Measurements from ENCODE around the gene GRK4. TPM values are rescaled to one million over a fixed set of nuclear protein-coding genes. Genes with fewer than 3 reads are reported as not detected.

Gene GRK4
- total and polyA plus RNA-seq, 2 of the 4 experiments (the other 2 are of a cell fraction): 1.6 to 2.2 TPM

DNA sequence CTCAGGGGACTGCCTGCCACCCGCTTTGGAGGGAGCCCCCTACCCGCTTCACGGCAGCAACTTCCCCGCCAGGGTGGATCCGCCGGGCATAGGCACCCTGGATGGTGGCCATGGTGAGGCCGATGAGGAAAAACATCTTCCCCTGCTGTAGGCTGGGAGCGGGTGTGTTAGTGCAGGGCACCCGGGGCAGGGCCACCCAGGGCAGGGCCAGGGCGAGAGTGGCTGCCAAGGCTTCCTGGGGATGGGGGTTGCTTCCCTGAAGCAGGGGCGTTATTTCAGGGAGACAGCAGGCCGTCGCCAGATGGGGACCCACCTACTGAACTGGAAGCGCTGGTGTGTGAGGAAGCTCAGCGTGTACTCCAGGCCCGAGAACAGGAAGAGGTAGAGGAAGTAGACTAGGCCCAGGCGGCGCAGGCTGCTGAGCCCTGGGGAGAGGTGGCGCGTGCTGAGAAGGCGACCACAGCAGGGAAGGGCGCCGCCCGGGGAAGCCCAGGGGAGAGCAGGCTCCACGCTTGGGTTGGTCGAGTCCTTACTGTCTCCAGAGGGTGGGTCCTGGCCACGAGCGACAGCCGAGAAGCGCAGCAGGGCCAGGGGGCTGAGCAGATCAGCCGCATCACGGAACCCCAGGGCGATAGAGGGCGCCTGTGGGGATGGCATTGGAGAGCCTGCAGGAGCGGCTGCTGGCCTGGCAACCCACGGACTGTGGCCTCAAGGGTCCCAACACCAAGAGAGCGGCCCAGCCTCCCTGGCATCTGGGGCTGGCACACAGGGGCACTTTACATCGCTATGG, 31.7 kb upstream of the GRK4 start:
- no peak overlapping the region for H3K27ac ChIP-seq (ENCODE audit: insufficient read depth, low read length)
- no peak overlapping the region for H3K14ac ChIP-seq (replicated peaks; ENCODE audit: low read depth, low read length)
- H3K79me1 ChIP-seq (ENCODE audit: low read depth in 1 of 2, low read length in 2 of 2): peaks cover 23 to 58% of the 10 kb centered on the region in 2 experiments; a peak in 3 of 4 replicates
- H3K4ac ChIP-seq (ENCODE audit: low read depth, low read length): no peak overlapping the region
- H3K9me3 ChIP-seq (ENCODE audit: control insufficient read depth, insufficient read depth, low read length): no peaks in the 10 kb centered on the region
- H3K4me2 ChIP-seq (ENCODE audit: low read depth, low read length): no peak overlapping the region
- peaks cover 16% of the 10 kb centered on the region for H3K4me1 ChIP-seq (ENCODE audit: control insufficient read depth, insufficient read depth, low read length)
- H2AK5ac ChIP-seq (ENCODE audit: low read depth, low read length): no peak overlapping the region
- H4K91ac ChIP-seq (ENCODE audit: insufficient read depth, low read depth, low read length): no peak overlapping the region
- H2BK20ac ChIP-seq (ENCODE audit: low read depth, low read length): no peak overlapping the region
- dilution Hi-C loops (cut with HindIII; ENCODE audit: low sequenced_read_pairs, unreplicated experiment) (no loop called here), in situ Hi-C loops (cut with MboI; ENCODE audit: low sequenced_read_pairs) (no loop called here), intact Hi-C loops (cut with micrococcal nuclease) (loop anchor here (5.0 kb wide), 1 partner anchor 89 kb away; the partner anchor contains the start of gene ADD1)
- WGBS, 2 experiments (ENCODE audit: extremely low coverage in 2 of 2, insufficient read length in 1 of 2): 92% methylated on average over 23 of the region's 38 CpGs; no CpG with 5 or more reads in 1 of the 2 experiments
- no peak overlapping the region for H4K8ac ChIP-seq (ENCODE audit: low read depth in 2 of 2, low read length in 2 of 2)
- no peaks in the 10 kb centered on the region for H3K27me3 ChIP-seq (ENCODE audit: control insufficient read depth, insufficient read depth, low read length)
- H4K5ac ChIP-seq (ENCODE audit: low read depth, low read length): no peak overlapping the region
- ChIA-PET CTCF (no interaction called here), POLR2A (ENCODE audit: unreplicated experiment) (no interaction called here)
- peaks cover 34% of the 10 kb centered on the region for H4K20me1 ChIP-seq (ENCODE audit: insufficient read depth, low read length)
- H2BK15ac ChIP-seq (ENCODE audit: low read depth, low read length): no peak overlapping the region
- DNase-seq (no peak), ATAC-seq (ENCODE audit: low read depth) (no peak)
- no peak overlapping the region for H3K23ac ChIP-seq (ENCODE audit: low read depth, low read length)
- no peak overlapping the region for H3K56ac ChIP-seq (ENCODE audit: extremely low read depth, insufficient read depth, low read length)
- TF ChIP-seq RCOR1 (IDR thresholded peaks at IDR 0.05; ENCODE audit: insufficient replicate concordance, low read length) (no peak), MAFK (IDR thresholded peaks at IDR 0.05; ENCODE audit: low read depth, low read length) (no peak), NFE2L2 (IDR thresholded peaks at IDR 0.05; ENCODE audit: low read depth, low read length) (no peak), FOS (IDR thresholded peaks at IDR 0.05; ENCODE audit: low read depth, low read length) (no peak), SMC3 (IDR thresholded peaks at IDR 0.05; ENCODE audit: low read depth, low read length) (no peak), POLR2A (IDR thresholded peaks at IDR 0.05; ENCODE audit: low read depth, low read length) (no peak), CHD1 (IDR thresholded peaks at IDR 0.05; ENCODE audit: low read depth, low read length) (no peak), MAZ (IDR thresholded peaks at IDR 0.05; ENCODE audit: borderline replicate concordance, low read depth, low read length) (no peak), RAD21 (IDR thresholded peaks at IDR 0.05; ENCODE audit: low read length) (no peak), RFX5 (IDR thresholded peaks at IDR 0.05; ENCODE audit: low read depth, low read length) (no peak), MXI1 (IDR thresholded peaks at IDR 0.05; ENCODE audit: borderline replicate concordance, low read depth, low read length) (no peak)
- TF ChIP-seq, protein P1, sequence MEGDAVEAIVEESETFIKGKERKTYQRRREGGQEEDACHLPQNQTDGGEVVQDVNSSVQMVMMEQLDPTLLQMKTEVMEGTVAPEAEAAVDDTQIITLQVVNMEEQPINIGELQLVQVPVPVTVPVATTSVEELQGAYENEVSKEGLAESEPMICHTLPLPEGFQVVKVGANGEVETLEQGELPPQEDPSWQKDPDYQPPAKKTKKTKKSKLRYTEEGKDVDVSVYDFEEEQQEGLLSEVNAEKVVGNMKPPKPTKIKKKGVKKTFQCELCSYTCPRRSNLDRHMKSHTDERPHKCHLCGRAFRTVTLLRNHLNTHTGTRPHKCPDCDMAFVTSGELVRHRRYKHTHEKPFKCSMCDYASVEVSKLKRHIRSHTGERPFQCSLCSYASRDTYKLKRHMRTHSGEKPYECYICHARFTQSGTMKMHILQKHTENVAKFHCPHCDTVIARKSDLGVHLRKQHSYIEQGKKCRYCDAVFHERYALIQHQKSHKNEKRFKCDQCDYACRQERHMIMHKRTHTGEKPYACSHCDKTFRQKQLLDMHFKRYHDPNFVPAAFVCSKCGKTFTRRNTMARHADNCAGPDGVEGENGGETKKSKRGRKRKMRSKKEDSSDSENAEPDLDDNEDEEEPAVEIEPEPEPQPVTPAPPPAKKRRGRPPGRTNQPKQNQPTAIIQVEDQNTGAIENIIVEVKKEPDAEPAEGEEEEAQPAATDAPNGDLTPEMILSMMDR (conservative IDR thresholded peaks at IDR 0.05; ENCODE audit: low read depth, low read length): no peak
- TF ChIP-seq, protein P2, sequence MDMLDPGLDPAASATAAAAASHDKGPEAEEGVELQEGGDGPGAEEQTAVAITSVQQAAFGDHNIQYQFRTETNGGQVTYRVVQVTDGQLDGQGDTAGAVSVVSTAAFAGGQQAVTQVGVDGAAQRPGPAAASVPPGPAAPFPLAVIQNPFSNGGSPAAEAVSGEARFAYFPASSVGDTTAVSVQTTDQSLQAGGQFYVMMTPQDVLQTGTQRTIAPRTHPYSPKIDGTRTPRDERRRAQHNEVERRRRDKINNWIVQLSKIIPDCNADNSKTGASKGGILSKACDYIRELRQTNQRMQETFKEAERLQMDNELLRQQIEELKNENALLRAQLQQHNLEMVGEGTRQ (IDR thresholded peaks at IDR 0.05; ENCODE audit: low read depth, low read length): no peak
- BruUV-seq (replicated peaks): no TSS peak
- no peak overlapping the region for H3K4me3 ChIP-seq (ENCODE audit: insufficient read depth, low read depth, low read length)
- no peak overlapping the region for H2AFZ ChIP-seq (replicated peaks; ENCODE audit: low read length, poor library complexity)
- peak overlapping the region; percentile 35 for H2AK9ac ChIP-seq (replicated peaks; ENCODE audit: low read depth, low read length, poor library complexity)
- no peak overlapping the region for H2BK120ac ChIP-seq (ENCODE audit: low read depth, low read length)
- H2BK5ac ChIP-seq (ENCODE audit: low read depth, low read length, poor library complexity, severe bottlenecking): no peak overlapping the region
- H3K36me3 ChIP-seq (ENCODE audit: control insufficient read depth, insufficient read depth, low read length): peaks cover 60% of the 10 kb centered on the region
- H3K9ac ChIP-seq (ENCODE audit: low read depth, low read length): no peak overlapping the region
- 0 out of 2 replicates have a peak, but pooled peaks cover 6% of the 10 kb centered on the region for H3K9me1 ChIP-seq (ENCODE audit: insufficient read depth, low read length)
- no peak overlapping the region for H3K18ac ChIP-seq (ENCODE audit: low read depth, low read length)
